ENCODE results near the gene GALNT5. TPM values are rescaled to one million over a fixed set of nuclear protein-coding genes. Genes with fewer than 3 reads are reported as not detected.

GALNT5 gene
- total RNA-seq, 1 experiment from 2014 or later: 6.8 TPM

- no peaks in the 10 kb centered on the region for H3K27me3 Mint-ChIP-seq (ENCODE audit: insufficient read depth, unreplicated experiment)
- H3K4me3 ChIP-seq (ENCODE audit: low read depth, low read length): no peak overlapping the region
- no peaks in the 10 kb centered on the region for H3K36me3 Mint-ChIP-seq (ENCODE audit: insufficient read depth, unreplicated experiment)
- POLR2A ChIA-PET: no interaction called here
- H3K27ac Mint-ChIP-seq (ENCODE audit: unreplicated experiment): no peak overlapping the region
- peaks cover 9% of the 10 kb centered on the region; the same call in 1 of the 2 replicates for H3K4me1 ChIP-seq
- CTCF ChIA-PET: no interaction called here
- H3K27me3 ChIP-seq (replicated peaks; ENCODE audit: control insufficient read depth, insufficient read depth, low read length): no peaks in the 10 kb centered on the region
- intact Hi-C loops (cut with micrococcal nuclease; ENCODE audit: unreplicated experiment): no loop called here
- H3K4me3 Mint-ChIP-seq (ENCODE audit: unreplicated experiment): no peak overlapping the region
- TF ChIP-seq, protein P1, sequence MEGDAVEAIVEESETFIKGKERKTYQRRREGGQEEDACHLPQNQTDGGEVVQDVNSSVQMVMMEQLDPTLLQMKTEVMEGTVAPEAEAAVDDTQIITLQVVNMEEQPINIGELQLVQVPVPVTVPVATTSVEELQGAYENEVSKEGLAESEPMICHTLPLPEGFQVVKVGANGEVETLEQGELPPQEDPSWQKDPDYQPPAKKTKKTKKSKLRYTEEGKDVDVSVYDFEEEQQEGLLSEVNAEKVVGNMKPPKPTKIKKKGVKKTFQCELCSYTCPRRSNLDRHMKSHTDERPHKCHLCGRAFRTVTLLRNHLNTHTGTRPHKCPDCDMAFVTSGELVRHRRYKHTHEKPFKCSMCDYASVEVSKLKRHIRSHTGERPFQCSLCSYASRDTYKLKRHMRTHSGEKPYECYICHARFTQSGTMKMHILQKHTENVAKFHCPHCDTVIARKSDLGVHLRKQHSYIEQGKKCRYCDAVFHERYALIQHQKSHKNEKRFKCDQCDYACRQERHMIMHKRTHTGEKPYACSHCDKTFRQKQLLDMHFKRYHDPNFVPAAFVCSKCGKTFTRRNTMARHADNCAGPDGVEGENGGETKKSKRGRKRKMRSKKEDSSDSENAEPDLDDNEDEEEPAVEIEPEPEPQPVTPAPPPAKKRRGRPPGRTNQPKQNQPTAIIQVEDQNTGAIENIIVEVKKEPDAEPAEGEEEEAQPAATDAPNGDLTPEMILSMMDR (IDR thresholded peaks at IDR 0.05; ENCODE audit: insufficient read depth in 1 of 2, low read depth in 1 of 2, low read length in 1 of 2, severe bottlenecking in 1 of 2, unreplicated experiment in 1 of 2): no peak
- H3K36me3 ChIP-seq (ENCODE audit: control insufficient read depth, insufficient read depth, low read length): no peaks in the 10 kb centered on the region
- no peaks in the 10 kb centered on the region for H3K9me3 Mint-ChIP-seq (ENCODE audit: unreplicated experiment)
- BruUV-seq (replicated peaks): no TSS peak
- no peaks in the 10 kb centered on the region for H3K9me3 ChIP-seq
- no peak for DNase-seq
- peaks cover 19% of the 10 kb centered on the region for H3K4me1 Mint-ChIP-seq (ENCODE audit: low read depth, unreplicated experiment)
These were observed 3.5 kb upstream of the GALNT5 start for GRCh38 chr2:157254041-157254440.

DNA sequence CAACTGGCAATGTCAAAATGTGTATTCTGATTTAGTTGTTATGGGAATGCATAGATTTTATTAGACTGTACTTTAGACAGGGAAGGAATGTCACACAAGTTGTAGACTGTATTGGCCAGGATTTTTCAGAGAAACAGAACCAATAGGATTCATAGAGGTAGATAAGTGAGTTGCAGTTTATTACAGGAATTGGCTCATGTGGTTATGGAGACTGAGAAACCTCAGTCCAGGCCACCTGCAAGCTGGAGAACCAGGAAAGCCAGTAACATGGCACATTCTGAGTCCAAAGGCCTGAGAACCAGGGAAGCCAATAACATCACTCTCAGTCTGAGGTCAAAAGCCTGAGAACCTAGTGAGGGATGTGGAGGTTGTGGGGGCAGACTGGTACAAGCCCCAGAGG is 1.8 kb upstream of the GALNT5 start:
- Mint-ChIP-seq H3K4me1 (ENCODE audit: low read depth, unreplicated experiment) (peaks cover 27% of the 10 kb centered on the region), H3K27ac (ENCODE audit: unreplicated experiment) (no peak overlapping the region), H3K27me3 (ENCODE audit: insufficient read depth, unreplicated experiment) (no peaks in the 10 kb centered on the region), H3K36me3 (ENCODE audit: insufficient read depth, unreplicated experiment) (no peaks in the 10 kb centered on the region), H3K9me3 (ENCODE audit: unreplicated experiment) (no peaks in the 10 kb centered on the region), H3K4me3 (ENCODE audit: unreplicated experiment) (no peak overlapping the region)
- H3K4me1 ChIP-seq: peaks cover 26% of the 10 kb centered on the region
- no peak for DNase-seq
- no TSS peak for BruUV-seq (replicated peaks)
- H3K36me3 ChIP-seq (ENCODE audit: control insufficient read depth, insufficient read depth, low read length): no peaks in the 10 kb centered on the region
- no peaks in the 10 kb centered on the region for H3K27me3 ChIP-seq (replicated peaks; ENCODE audit: control insufficient read depth, insufficient read depth, low read length)
- TF ChIP-seq, protein P1 (IDR thresholded peaks at IDR 0.05; ENCODE audit: insufficient read depth in 1 of 2, low read depth in 1 of 2, low read length in 1 of 2, severe bottlenecking in 1 of 2, unreplicated experiment in 1 of 2): no peak
- intact Hi-C loops (cut with micrococcal nuclease; ENCODE audit: unreplicated experiment): no loop called here
- CTCF ChIA-PET: no interaction called here
- H3K4me3 ChIP-seq (ENCODE audit: low read depth, low read length): no peak overlapping the region
- POLR2A ChIA-PET: no interaction called here
- no peaks in the 10 kb centered on the region for H3K9me3 ChIP-seq

DNA sequence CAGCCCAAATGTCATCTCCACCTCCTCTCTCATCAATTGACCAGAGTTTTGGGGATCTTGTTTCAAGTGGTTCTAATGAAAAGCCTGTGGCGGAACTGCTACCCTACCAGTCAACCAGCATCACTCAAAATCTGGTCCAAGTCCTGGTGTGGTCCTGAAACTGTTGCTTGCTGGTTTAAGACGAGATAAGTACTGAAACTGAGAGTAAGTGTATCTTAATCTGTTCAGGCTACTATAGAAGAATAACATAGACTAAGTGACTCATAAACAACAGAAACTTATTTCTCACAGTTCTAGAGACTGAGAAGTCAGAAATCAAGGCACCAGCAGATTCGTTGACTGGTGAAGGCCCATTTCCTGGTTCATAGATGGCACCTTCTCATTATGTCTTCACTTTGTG is 879 bp upstream of the GALNT5 start:
- Histone ChIP-seq H3K9me3 (no peaks in the 10 kb centered on the region), H3K4me1 (peaks cover 33% of the 10 kb centered on the region), H3K36me3 (ENCODE audit: control insufficient read depth, insufficient read depth, low read length) (no peaks in the 10 kb centered on the region), H3K4me3 (ENCODE audit: low read depth, low read length) (peak overlapping the region; percentile 45), H3K27me3 (replicated peaks; ENCODE audit: control insufficient read depth, insufficient read depth, low read length) (no peaks in the 10 kb centered on the region)
- H3K36me3 Mint-ChIP-seq (ENCODE audit: insufficient read depth, unreplicated experiment): peaks cover 6% of the 10 kb centered on the region
- no TSS peak for BruUV-seq (replicated peaks)
- H3K4me3 Mint-ChIP-seq (ENCODE audit: unreplicated experiment): peak overlapping the region; percentile 86
- CTCF ChIA-PET: no interaction called here
- TF ChIP-seq, protein P1 (IDR thresholded peaks at IDR 0.05; ENCODE audit: insufficient read depth in 1 of 2, low read depth in 1 of 2, low read length in 1 of 2, severe bottlenecking in 1 of 2, unreplicated experiment in 1 of 2): no peak
- no peak for DNase-seq
- H3K4me1 Mint-ChIP-seq (ENCODE audit: low read depth, unreplicated experiment): peaks cover 35% of the 10 kb centered on the region
- H3K9me3 Mint-ChIP-seq (ENCODE audit: unreplicated experiment): no peaks in the 10 kb centered on the region
- intact Hi-C loops (cut with micrococcal nuclease; ENCODE audit: unreplicated experiment): loop anchor here (1.0 kb wide), 1 partner anchor 10 kb away; no protein-coding TSS in a partner anchor
- H3K27me3 Mint-ChIP-seq (ENCODE audit: insufficient read depth, unreplicated experiment): no peaks in the 10 kb centered on the region
- no peak overlapping the region for H3K27ac Mint-ChIP-seq (ENCODE audit: unreplicated experiment)
- POLR2A ChIA-PET: no interaction called here

Data from Caco-2 (cell line).